ENCODE results near the gene PARP11.

Gene PARP11

GRCh38 chr12:3901116-3901515 is 27.9 kb upstream of the PARP11 start:
- no peak overlapping the region for H3K9ac ChIP-seq (ENCODE audit: low read depth, low read length)
- H3K4me3 ChIP-seq (ENCODE audit: low read length), result no peak overlapping the region
- peaks cover 15% of the 10 kb centered on the region for H3K27me3 ChIP-seq (ENCODE audit: control insufficient read depth, insufficient read depth, low read length)
- no peaks in the 10 kb centered on the region for H3K9me3 ChIP-seq (replicated peaks; ENCODE audit: low read length)
- H3K4me2 ChIP-seq (ENCODE audit: low read length), result no peak overlapping the region
- H3K36me3 ChIP-seq (ENCODE audit: insufficient read depth, low read length), result no peaks in the 10 kb centered on the region
- no peaks in the 10 kb centered on the region for H3K4me1 ChIP-seq (ENCODE audit: control insufficient read depth, insufficient read depth, low read length)

- Histone ChIP-seq H3K36me3 (ENCODE audit: insufficient read depth, low read length) (no peaks in the 10 kb centered on the region), H3K9me3 (replicated peaks; ENCODE audit: low read length) (no peaks in the 10 kb centered on the region), H3K9ac (ENCODE audit: low read depth, low read length) (no peak overlapping the region), H3K4me1 (ENCODE audit: control insufficient read depth, insufficient read depth, low read length) (no peaks in the 10 kb centered on the region), H3K27me3 (ENCODE audit: control insufficient read depth, insufficient read depth, low read length) (peaks cover 21% of the 10 kb centered on the region), H3K4me2 (ENCODE audit: low read length) (no peak overlapping the region), H3K4me3 (ENCODE audit: low read length) (no peak overlapping the region)
Measured at GRCh38 chr12:3898756-3899155, 25.6 kb upstream of the PARP11 start.

GRCh38 chr12:3897371-3897971 is 24.3 kb upstream of the PARP11 start:
- Histone ChIP-seq H3K4me2 (ENCODE audit: low read length) (no peak overlapping the region), H3K27me3 (ENCODE audit: control insufficient read depth, insufficient read depth, low read length) (peaks cover 21% of the 10 kb centered on the region), H3K4me3 (ENCODE audit: low read length) (no peak overlapping the region), H3K4me1 (ENCODE audit: control insufficient read depth, insufficient read depth, low read length) (no peaks in the 10 kb centered on the region), H3K36me3 (ENCODE audit: insufficient read depth, low read length) (no peaks in the 10 kb centered on the region), H3K9me3 (replicated peaks; ENCODE audit: low read length) (no peaks in the 10 kb centered on the region), H3K9ac (ENCODE audit: low read depth, low read length) (no peak overlapping the region)

- Histone ChIP-seq H3K4me1 (ENCODE audit: control insufficient read depth, insufficient read depth, low read length) (no peaks in the 10 kb centered on the region), H3K27me3 (ENCODE audit: control insufficient read depth, insufficient read depth, low read length) (peaks cover 21% of the 10 kb centered on the region), H3K9ac (ENCODE audit: low read depth, low read length) (no peak overlapping the region), H3K4me2 (ENCODE audit: low read length) (no peak overlapping the region), H3K4me3 (ENCODE audit: low read length) (no peak overlapping the region), H3K36me3 (ENCODE audit: insufficient read depth, low read length) (no peaks in the 10 kb centered on the region), H3K9me3 (replicated peaks; ENCODE audit: low read length) (no peaks in the 10 kb centered on the region)
Measured at GRCh38 chr12:3896801-3897351, 23.7 kb upstream of the PARP11 start.

GRCh38 chr12:3896356-3896755 is 23.2 kb upstream of the PARP11 start:
- Histone ChIP-seq H3K9ac (ENCODE audit: low read depth, low read length) (no peak overlapping the region), H3K36me3 (ENCODE audit: insufficient read depth, low read length) (no peaks in the 10 kb centered on the region), H3K4me3 (ENCODE audit: low read length) (no peak overlapping the region), H3K4me1 (ENCODE audit: control insufficient read depth, insufficient read depth, low read length) (no peaks in the 10 kb centered on the region), H3K27me3 (ENCODE audit: control insufficient read depth, insufficient read depth, low read length) (peaks cover 21% of the 10 kb centered on the region), H3K9me3 (replicated peaks; ENCODE audit: low read length) (no peaks in the 10 kb centered on the region), H3K4me2 (ENCODE audit: low read length) (no peak overlapping the region)

GRCh38 chr12:3892631-3893030 is 19.4 kb upstream of the PARP11 start:
- Histone ChIP-seq H3K4me1 (ENCODE audit: control insufficient read depth, insufficient read depth, low read length) (no peaks in the 10 kb centered on the region), H3K9ac (ENCODE audit: low read depth, low read length) (no peak overlapping the region), H3K36me3 (ENCODE audit: insufficient read depth, low read length) (no peaks in the 10 kb centered on the region), H3K27me3 (ENCODE audit: control insufficient read depth, insufficient read depth, low read length) (peaks cover 16% of the 10 kb centered on the region), H3K9me3 (replicated peaks; ENCODE audit: low read length) (no peaks in the 10 kb centered on the region), H3K4me2 (ENCODE audit: low read length) (no peak overlapping the region), H3K4me3 (ENCODE audit: low read length) (no peak overlapping the region)

GRCh38 chr12:3891201-3891600 is 18.0 kb upstream of the PARP11 start:
- Histone ChIP-seq H3K9ac (ENCODE audit: low read depth, low read length) (no peak overlapping the region), H3K4me3 (ENCODE audit: low read length) (no peak overlapping the region), H3K27me3 (ENCODE audit: control insufficient read depth, insufficient read depth, low read length) (peaks cover 17% of the 10 kb centered on the region), H3K9me3 (replicated peaks; ENCODE audit: low read length) (no peaks in the 10 kb centered on the region), H3K4me2 (ENCODE audit: low read length) (no peak overlapping the region), H3K36me3 (ENCODE audit: insufficient read depth, low read length) (no peaks in the 10 kb centered on the region), H3K4me1 (ENCODE audit: control insufficient read depth, insufficient read depth, low read length) (no peaks in the 10 kb centered on the region)

GRCh38 chr12:3888659-3889058 is 15.5 kb upstream of the PARP11 start:
- H3K9ac ChIP-seq (ENCODE audit: low read depth, low read length), result no peak overlapping the region
- H3K4me2 ChIP-seq (ENCODE audit: low read length), result no peak overlapping the region
- H3K36me3 ChIP-seq (ENCODE audit: insufficient read depth, low read length), result no peaks in the 10 kb centered on the region
- no peaks in the 10 kb centered on the region for H3K4me1 ChIP-seq (ENCODE audit: control insufficient read depth, insufficient read depth, low read length)
- no peaks in the 10 kb centered on the region for H3K9me3 ChIP-seq (replicated peaks; ENCODE audit: low read length)
- H3K27me3 ChIP-seq (ENCODE audit: control insufficient read depth, insufficient read depth, low read length), result peaks cover 18% of the 10 kb centered on the region
- no peak overlapping the region for H3K4me3 ChIP-seq (ENCODE audit: low read length)

GRCh38 chr12:3885277-3886094 is 12.3 kb upstream of the PARP11 start:
- H3K4me2 ChIP-seq (ENCODE audit: low read length), result peak overlapping the region; percentile 53
- H3K9me3 ChIP-seq (replicated peaks; ENCODE audit: low read length), result no peaks in the 10 kb centered on the region
- no peaks in the 10 kb centered on the region for H3K36me3 ChIP-seq (ENCODE audit: insufficient read depth, low read length)
- H3K4me3 ChIP-seq (ENCODE audit: low read length), result no peak overlapping the region
- H3K27me3 ChIP-seq (ENCODE audit: control insufficient read depth, insufficient read depth, low read length), result peaks cover 41% of the 10 kb centered on the region
- no peak overlapping the region for H3K9ac ChIP-seq (ENCODE audit: low read depth, low read length)
- no peaks in the 10 kb centered on the region for H3K4me1 ChIP-seq (ENCODE audit: control insufficient read depth, insufficient read depth, low read length)

GRCh38 chr12:3884671-3885070 is 11.5 kb upstream of the PARP11 start:
- H3K27me3 ChIP-seq (ENCODE audit: control insufficient read depth, insufficient read depth, low read length), result peaks cover 47% of the 10 kb centered on the region
- no peak overlapping the region for H3K9ac ChIP-seq (ENCODE audit: low read depth, low read length)
- no peaks in the 10 kb centered on the region for H3K9me3 ChIP-seq (replicated peaks; ENCODE audit: low read length)
- H3K4me2 ChIP-seq (ENCODE audit: low read length), result no peak overlapping the region
- no peaks in the 10 kb centered on the region for H3K4me1 ChIP-seq (ENCODE audit: control insufficient read depth, insufficient read depth, low read length)
- H3K36me3 ChIP-seq (ENCODE audit: insufficient read depth, low read length), result no peaks in the 10 kb centered on the region
- no peak overlapping the region for H3K4me3 ChIP-seq (ENCODE audit: low read length)

GRCh38 chr12:3882896-3883564 is 9.8 kb upstream of the PARP11 start:
- Histone ChIP-seq H3K27me3 (ENCODE audit: control insufficient read depth, insufficient read depth, low read length) (peaks cover 47% of the 10 kb centered on the region), H3K4me1 (ENCODE audit: control insufficient read depth, insufficient read depth, low read length) (no peaks in the 10 kb centered on the region), H3K9ac (ENCODE audit: low read depth, low read length) (no peak overlapping the region), H3K36me3 (ENCODE audit: insufficient read depth, low read length) (no peaks in the 10 kb centered on the region), H3K4me2 (ENCODE audit: low read length) (no peak overlapping the region), H3K9me3 (replicated peaks; ENCODE audit: low read length) (no peaks in the 10 kb centered on the region), H3K4me3 (ENCODE audit: low read length) (no peak overlapping the region)

All from skeletal muscle satellite cell (primary cell).